B cell (primary cell): ENCODE data around the gene ARTN.

Experiments used
- CTCF ChIP-seq: fragments of 200-600 bp; IDR thresholded peaks from one replicate; pipeline ENCODE4 v1.8.0; 2022; ENCODE audit warnings: antibody characterized with exemption, mild to moderate bottlenecking
- EZH2 ChIP-seq: IDR thresholded peaks from 2 replicates; pipeline ENCODE4 v1.6.1; 2012; ENCODE audit warnings: borderline replicate concordance, low read depth, mild to moderate bottlenecking, moderate library complexity, low read length; ENCODE audit not compliant: insufficient read depth, poor library complexity, severe bottlenecking

- TF ChIP-seq EZH2, result no peak
- no peak for TF ChIP-seq CTCF
These were observed 24.7 kb upstream of the ARTN start for GRCh38 chr1:43908858-43909257.
